ENCODE measurements around the gene GLI1.
"Not testable (repeated sequence)": the region's sequence is repeated elsewhere in the genome, so short reads cannot be mapped to it uniquely, and the experiment has no call there.

Gene GLI1

DNA sequence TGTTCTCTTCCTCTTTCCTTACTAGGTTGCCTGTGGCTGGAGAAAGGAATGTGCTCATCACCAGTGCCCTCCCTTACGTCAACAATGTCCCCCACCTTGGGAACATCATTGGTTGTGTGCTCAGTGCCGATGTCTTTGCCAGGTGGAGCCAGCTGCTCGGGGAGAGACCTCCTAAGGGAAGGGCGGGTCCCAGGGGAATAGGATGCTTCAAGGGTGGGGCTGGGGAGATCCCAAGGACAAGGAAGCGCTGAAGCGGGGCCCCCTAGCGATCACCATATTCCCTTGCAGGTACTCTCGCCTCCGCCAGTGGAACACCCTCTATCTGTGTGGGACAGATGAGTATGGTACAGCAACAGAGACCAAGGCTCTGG, 38.5 kb downstream of the GLI1 start:
- DNase-seq (no peak), ATAC-seq (replicated peaks) (no peak)
- H3K4me3 Mint-ChIP-seq, result no peak overlapping the region
- peaks cover 54 to 55% of the 10 kb centered on the region in 2 donors for H3K36me3 Mint-ChIP-seq
- no peak overlapping the region for H3K27ac Mint-ChIP-seq
- no peaks in the 10 kb centered on the region for H3K27me3 Mint-ChIP-seq
- peaks cover 7 to 9% of the 10 kb centered on the region in 2 donors for H3K4me1 Mint-ChIP-seq
- peaks cover 0 to 2% of the 10 kb centered on the region in 2 donors for H3K9me3 Mint-ChIP-seq

- no peaks in the 10 kb centered on the region for H3K27me3 Mint-ChIP-seq
- no peak for ATAC-seq (replicated peaks)
- peaks cover 57 to 59% of the 10 kb centered on the region in 2 donors for H3K36me3 Mint-ChIP-seq
- H3K27ac Mint-ChIP-seq, result no peak overlapping the region
- H3K4me3 Mint-ChIP-seq, result no peak overlapping the region
- H3K4me1 Mint-ChIP-seq, result peaks cover 7 to 9% of the 10 kb centered on the region in 2 donors
- peaks cover 0 to 2% of the 10 kb centered on the region in 2 donors for H3K9me3 Mint-ChIP-seq
- DNase-seq, result no peak
Measured at GRCh38 chr12:57498571-57498970, 39.0 kb downstream of the GLI1 start.

GRCh38 chr12:57500213-57500612, 40.6 kb downstream of the GLI1 start:
- DNase-seq (no peak), ATAC-seq (replicated peaks) (no peak)
- H3K4me3 Mint-ChIP-seq, result no peak overlapping the region
- H3K27ac Mint-ChIP-seq, result no peak overlapping the region
- no peaks in the 10 kb centered on the region for H3K27me3 Mint-ChIP-seq
- H3K9me3 Mint-ChIP-seq, result peaks cover 0 to 2% of the 10 kb centered on the region in 2 donors
- peaks cover 7 to 9% of the 10 kb centered on the region in 2 donors for H3K4me1 Mint-ChIP-seq
- peaks cover 59 to 63% of the 10 kb centered on the region in 2 donors for H3K36me3 Mint-ChIP-seq

DNA sequence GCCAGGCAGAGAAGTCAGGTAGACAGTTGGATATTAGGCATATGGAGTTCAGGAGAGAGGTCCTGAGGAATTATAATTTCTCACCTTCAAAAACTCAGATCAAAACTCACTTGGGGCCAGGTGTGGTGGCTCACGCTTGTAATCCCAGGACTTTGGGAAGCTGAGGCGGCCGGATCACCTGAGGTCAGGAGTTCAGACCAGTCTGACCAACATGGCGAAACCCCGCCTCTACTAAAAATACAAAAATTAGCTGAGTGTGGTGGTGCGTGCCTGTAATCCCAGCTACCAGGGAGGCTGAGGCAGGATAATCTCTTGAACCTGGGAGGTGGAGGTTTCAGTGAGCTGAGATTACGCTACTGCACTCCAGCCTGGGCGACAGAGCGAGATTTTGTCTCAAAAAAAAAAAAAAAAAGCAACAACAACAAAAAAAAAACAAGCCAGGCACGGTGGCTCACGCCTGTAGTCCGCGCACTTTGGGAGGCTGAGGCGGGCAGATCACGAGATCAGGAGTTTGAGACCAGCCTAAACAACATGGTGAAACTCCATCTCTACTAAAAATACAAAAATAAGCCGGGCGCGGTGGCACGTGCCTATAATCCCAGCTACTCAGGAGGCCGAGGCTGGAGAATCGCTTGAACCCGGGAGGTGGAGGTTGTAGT, 42.9 kb downstream of the GLI1 start:
- H3K36me3 Mint-ChIP-seq, result peaks cover 51 to 59% of the 10 kb centered on the region in 2 donors
- not testable (repeated sequence) for H3K4me3 Mint-ChIP-seq, H3K27ac Mint-ChIP-seq

GRCh38 chr12:57506541-57506940, 47.0 kb downstream of the GLI1 start:
- H3K4me1 Mint-ChIP-seq; DNase-seq; H3K4me3 Mint-ChIP-seq; H3K27ac Mint-ChIP-seq; ATAC-seq (replicated peaks); H3K27me3 Mint-ChIP-seq; H3K9me3 Mint-ChIP-seq: not testable (repeated sequence)
- peaks cover 34 to 46% of the 10 kb centered on the region in 2 donors for H3K36me3 Mint-ChIP-seq

More for the DNA sequence above, 42.9 kb downstream of the GLI1 start:
- ATAC-seq (replicated peaks); H3K9me3 Mint-ChIP-seq; H3K4me1 Mint-ChIP-seq; H3K27me3 Mint-ChIP-seq; DNase-seq: not testable (repeated sequence)

DNA sequence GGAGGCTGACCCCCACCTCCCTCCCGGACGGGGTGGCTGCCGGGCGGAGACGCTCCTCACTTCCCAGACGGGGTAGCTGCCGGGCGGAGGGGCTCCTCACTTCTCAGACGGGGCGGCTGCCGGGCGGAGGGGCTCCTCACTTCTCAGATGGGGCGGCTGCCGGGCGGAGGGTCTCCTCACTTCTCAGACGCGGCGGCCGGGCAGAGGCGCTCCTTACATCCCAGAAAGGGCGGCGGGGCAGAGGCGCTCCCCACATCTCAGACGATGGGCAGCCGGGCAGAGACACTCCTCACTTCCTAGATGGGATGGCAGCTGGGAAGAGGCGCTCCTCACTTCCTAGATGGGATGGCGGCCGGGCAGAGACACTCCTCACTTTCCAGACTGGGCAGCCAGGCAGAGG, 48.2 kb downstream of the GLI1 start:
- H3K4me3 Mint-ChIP-seq; H3K9me3 Mint-ChIP-seq; H3K27me3 Mint-ChIP-seq; H3K4me1 Mint-ChIP-seq; H3K27ac Mint-ChIP-seq; ATAC-seq (replicated peaks); DNase-seq: not testable (repeated sequence)
- H3K36me3 Mint-ChIP-seq, result peaks cover 37 to 49% of the 10 kb centered on the region in 2 donors

DNA sequence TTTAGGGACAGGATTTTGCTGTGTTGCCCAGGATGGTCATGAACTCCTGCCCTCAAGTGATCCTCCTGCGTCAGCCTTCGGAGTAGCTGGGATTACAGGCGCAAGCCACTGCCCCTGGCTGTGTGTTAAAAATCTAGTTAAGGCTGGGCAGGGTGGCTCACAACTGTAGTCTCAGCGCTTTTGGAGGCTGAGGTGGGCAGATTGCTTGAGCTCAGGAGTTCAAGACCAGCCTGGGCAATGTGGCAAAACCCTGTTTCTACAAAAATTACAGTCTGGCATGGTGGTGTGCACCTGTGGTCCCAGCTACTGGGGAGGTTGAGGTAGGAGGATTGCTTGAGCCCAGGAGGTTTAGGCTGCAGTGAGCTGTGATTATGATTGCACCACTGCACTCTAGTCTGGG, 51.6 kb downstream of the GLI1 start:
- ATAC-seq (replicated peaks) (no peak), DNase-seq (no peak)
- H3K4me3 Mint-ChIP-seq, result no peak overlapping the region
- H3K36me3 Mint-ChIP-seq, result peaks cover 45 to 57% of the 10 kb centered on the region in 2 donors
- no peaks in the 10 kb centered on the region for H3K9me3 Mint-ChIP-seq
- H3K4me1 Mint-ChIP-seq, result peaks cover 4 to 8% of the 10 kb centered on the region in 2 donors
- H3K27ac Mint-ChIP-seq, result no peak overlapping the region
- no peaks in the 10 kb centered on the region for H3K27me3 Mint-ChIP-seq

DNA sequence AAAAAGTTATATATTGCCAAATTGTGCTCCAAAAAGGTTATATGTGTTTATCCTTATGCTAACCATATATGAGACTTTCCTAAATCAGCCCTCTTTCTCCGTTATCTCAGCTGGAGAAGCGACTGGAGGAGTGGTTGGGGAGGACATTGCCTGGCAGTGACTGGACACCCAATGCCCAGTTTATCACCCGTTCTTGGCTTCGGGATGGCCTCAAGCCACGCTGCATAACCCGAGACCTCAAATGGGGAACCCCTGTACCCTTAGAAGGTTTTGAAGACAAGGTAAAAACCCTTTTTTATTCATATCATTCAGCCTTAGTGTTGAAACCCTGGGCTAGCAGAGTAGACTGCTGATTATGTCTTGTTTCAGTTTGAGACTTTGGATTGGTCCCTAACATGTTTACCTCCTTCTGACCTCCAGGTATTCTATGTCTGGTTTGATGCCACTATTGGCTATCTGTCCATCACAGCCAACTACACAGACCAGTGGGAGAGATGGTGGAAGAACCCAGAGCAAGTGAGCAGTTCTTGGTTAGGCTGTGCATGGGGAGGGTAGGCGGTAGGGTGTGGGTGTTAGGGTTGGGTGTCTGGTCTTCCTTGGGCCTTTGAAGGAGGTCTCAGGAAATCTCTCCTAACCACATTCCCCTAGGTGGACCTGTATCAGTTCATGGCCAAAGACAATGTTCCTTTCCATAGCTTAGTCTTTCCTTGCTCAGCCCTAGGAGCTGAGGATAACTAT, 52.2 kb downstream of the GLI1 start:
- no peak for ATAC-seq (replicated peaks)
- H3K9me3 Mint-ChIP-seq, result no peaks in the 10 kb centered on the region

DNA sequence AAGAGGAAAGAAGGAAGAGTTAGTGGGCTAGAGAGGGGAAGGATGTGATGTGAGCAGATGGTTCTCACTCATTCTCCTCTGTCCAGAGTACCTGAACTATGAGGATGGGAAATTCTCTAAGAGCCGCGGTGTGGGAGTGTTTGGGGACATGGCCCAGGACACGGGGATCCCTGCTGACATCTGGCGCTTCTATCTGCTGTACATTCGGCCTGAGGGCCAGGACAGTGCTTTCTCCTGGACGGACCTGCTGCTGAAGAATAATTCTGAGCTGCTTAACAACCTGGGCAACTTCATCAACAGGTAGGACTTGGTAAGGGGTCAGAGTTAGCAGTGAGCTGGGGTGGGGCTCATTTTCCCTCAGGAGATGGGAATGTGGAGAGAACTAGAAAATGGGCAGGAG, 53.1 kb downstream of the GLI1 start:
- no peaks in the 10 kb centered on the region for H3K27me3 Mint-ChIP-seq
- H3K36me3 Mint-ChIP-seq, result peaks cover 54 to 70% of the 10 kb centered on the region in 2 donors
- no peak overlapping the region for H3K27ac Mint-ChIP-seq
- H3K9me3 Mint-ChIP-seq, result no peaks in the 10 kb centered on the region
- no peak overlapping the region for H3K4me3 Mint-ChIP-seq
- ATAC-seq (replicated peaks) (no peak), DNase-seq (no peak)
- H3K4me1 Mint-ChIP-seq, result peaks cover 8 to 21% of the 10 kb centered on the region in 2 donors

More for the DNA sequence above, 52.2 kb downstream of the GLI1 start:
- Mint-ChIP-seq H3K4me3 (no peak overlapping the region), H3K27me3 (no peaks in the 10 kb centered on the region), H3K4me1 (peaks cover 5 to 12% of the 10 kb centered on the region in 2 donors), H3K27ac (peak overlapping the region; percentile 74), H3K36me3 (peaks cover 46 to 61% of the 10 kb centered on the region in 2 donors)
- no peak for DNase-seq

DNA sequence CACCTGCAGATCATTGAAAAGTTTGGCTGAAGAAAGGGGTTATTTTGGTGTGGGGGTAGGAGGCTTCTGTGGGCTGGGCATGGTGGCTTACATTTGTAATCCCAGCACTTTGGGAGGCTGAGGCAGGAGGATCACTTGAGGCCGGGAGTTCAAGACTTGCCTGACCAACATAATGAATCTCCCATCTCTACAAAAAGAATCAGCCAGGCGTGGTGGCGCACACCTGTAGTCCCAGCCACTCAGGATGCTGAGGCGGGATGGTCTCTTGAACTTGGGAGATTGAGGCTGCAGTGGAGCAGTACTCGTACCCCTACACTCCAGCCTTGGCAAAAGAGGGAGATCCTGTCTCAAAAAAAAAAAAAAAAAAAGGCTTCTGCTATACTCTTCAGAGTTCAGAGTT, 53.7 kb downstream of the GLI1 start:
- Mint-ChIP-seq H3K4me3 (no peak overlapping the region), H3K36me3 (peaks cover 58 to 71% of the 10 kb centered on the region in 2 donors), H3K27me3 (no peaks in the 10 kb centered on the region), H3K9me3 (no peaks in the 10 kb centered on the region), H3K4me1 (peaks cover 9 to 27% of the 10 kb centered on the region in 2 donors), H3K27ac (peak overlapping the region; percentile 33)
- ATAC-seq (replicated peaks) (no peak), DNase-seq (no peak)

- ATAC-seq (replicated peaks); H3K27ac Mint-ChIP-seq; H3K4me3 Mint-ChIP-seq; H3K9me3 Mint-ChIP-seq; DNase-seq; H3K27me3 Mint-ChIP-seq: not testable (repeated sequence)
- Mint-ChIP-seq H3K36me3 (peaks cover 58 to 75% of the 10 kb centered on the region in 2 donors), H3K4me1 (peaks cover 12 to 31% of the 10 kb centered on the region in 2 donors)
Measured at GRCh38 chr12:57513677-57514076, 54.1 kb downstream of the GLI1 start.

DNA sequence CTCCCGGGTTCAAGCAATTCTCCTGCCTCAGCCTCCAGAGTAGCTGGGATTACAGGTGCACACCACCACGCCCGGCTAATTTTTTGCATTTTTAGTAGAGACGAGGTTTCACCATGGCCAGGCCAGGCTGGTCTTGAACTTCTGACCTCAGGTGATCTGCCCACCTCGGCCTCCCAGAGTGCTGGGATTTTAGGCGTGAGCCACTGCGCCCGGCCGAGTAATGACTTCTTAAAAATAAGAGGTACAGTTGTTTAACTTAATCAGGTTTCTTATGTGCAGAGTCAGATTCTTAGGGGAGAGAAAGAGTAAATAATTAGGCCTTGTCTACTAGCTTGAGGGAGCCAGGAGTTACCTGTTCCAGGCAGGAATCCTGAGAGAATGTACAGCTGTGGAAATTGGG, 54.7 kb downstream of the GLI1 start:
- ATAC-seq (replicated peaks); DNase-seq; H3K9me3 Mint-ChIP-seq; H3K27me3 Mint-ChIP-seq; H3K4me3 Mint-ChIP-seq: not testable (repeated sequence)
- Mint-ChIP-seq H3K27ac (peak overlapping the region; percentile 65), H3K4me1 (peaks cover 17 to 37% of the 10 kb centered on the region in 2 donors), H3K36me3 (peaks cover 62 to 78% of the 10 kb centered on the region in 2 donors)

GRCh38 chr12:57514720-57515407, 55.3 kb downstream of the GLI1 start:
- Mint-ChIP-seq H3K9me3 (no peaks in the 10 kb centered on the region), H3K4me1 (peaks cover 18 to 40% of the 10 kb centered on the region in 2 donors), H3K36me3 (peaks cover 61 to 79% of the 10 kb centered on the region in 2 donors), H3K4me3 (no peak overlapping the region), H3K27ac (peak overlapping the region; percentile 65), H3K27me3 (no peaks in the 10 kb centered on the region)
- no peak for DNase-seq
- ATAC-seq (replicated peaks), result no peak

DNA sequence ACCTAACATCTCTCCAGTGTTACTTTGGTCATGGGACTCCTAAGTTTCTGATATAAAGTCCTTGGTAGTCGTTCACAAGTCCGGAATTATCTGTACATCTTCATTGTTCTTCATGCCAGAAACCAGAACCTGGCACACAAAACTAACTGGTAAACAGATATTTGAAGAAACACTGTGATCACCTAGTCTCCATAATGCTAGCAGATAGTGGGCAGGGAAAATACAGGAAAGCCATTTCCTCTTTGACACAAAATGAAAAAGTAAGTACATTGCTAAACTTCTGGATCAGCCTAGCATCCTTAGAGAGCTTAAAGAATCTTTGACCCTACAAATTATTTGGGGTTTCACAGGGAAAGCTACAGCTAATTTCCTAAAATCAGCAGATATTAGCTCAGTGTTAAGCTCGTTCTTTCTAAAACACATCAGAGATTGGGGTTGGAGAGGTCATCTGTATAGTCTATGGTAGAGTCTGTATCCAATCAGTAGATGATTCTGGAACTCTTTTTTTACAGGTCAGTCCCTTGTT, 55.9 kb downstream of the GLI1 start:
- peak overlapping the region; percentile 31 for H3K27ac Mint-ChIP-seq
- H3K27me3 Mint-ChIP-seq, result no peaks in the 10 kb centered on the region
- H3K9me3 Mint-ChIP-seq, result no peaks in the 10 kb centered on the region
- H3K4me3 Mint-ChIP-seq, result no peak overlapping the region
- peaks cover 18 to 40% of the 10 kb centered on the region in 2 donors for H3K4me1 Mint-ChIP-seq
- peaks cover 61 to 84% of the 10 kb centered on the region in 2 donors for H3K36me3 Mint-ChIP-seq
- no peak for ATAC-seq (replicated peaks)
- no peak for DNase-seq
